ENCODE data around the gene AP4B1.

Gene AP4B1

GRCh38 chr1:113891631-113892220 lies 12.9 kb downstream of the AP4B1 start:
- DNase-seq: no peak

- no peak for DNase-seq
Observed at GRCh38 chr1:113890816-113891215, 13.8 kb downstream of the AP4B1 start.

GRCh38 chr1:113887402-113888175 lies 17.0 kb downstream of the AP4B1 start, which contains the start of gene BCL2L15:
TSS of gene BCL2L15 (minus strand) at chr1:113887581. CDS start at chr1:113887375, 206 bp downstream.
- DNase-seq: no peak

- DNase-seq: no peak
Observed at GRCh38 chr1:113886417-113887401, 17.9 kb downstream of the AP4B1 start.

- DNase-seq: no peak
Observed at GRCh38 chr1:113881661-113882060, 22.9 kb downstream of the AP4B1 start.

GRCh38 chr1:113879739-113880038 lies 24.9 kb downstream of the AP4B1 start:
- DNase-seq: no peak

- no peak for DNase-seq
Observed at GRCh38 chr1:113876176-113876575, 28.4 kb downstream of the AP4B1 start.

- DNase-seq: no peak
Observed at GRCh38 chr1:113875714-113876113, 28.9 kb downstream of the AP4B1 start.

GRCh38 chr1:113874012-113874879 lies 30.4 kb downstream of the AP4B1 start:
- no peak for DNase-seq

- DNase-seq: no peak
Observed at GRCh38 chr1:113872219-113872935, 32.2 kb downstream of the AP4B1 start.

- peak; percentile 75 for DNase-seq
Observed at GRCh38 chr1:113871597-113872113, 32.9 kb downstream of the AP4B1 start, which contains the start of gene PTPN22. TSS of gene PTPN22 (minus strand) at chr1:113871712.

GRCh38 chr1:113870778-113871177 lies 33.8 kb downstream of the AP4B1 start:
- no peak for DNase-seq

GRCh38 chr1:113868387-113869083 lies 36.1 kb downstream of the AP4B1 start:
- DNase-seq: no peak

GRCh38 chr1:113861641-113862040 lies 43.0 kb downstream of the AP4B1 start:
- DNase-seq: no peak

- no peak for DNase-seq
Observed at GRCh38 chr1:113860891-113861290, 43.7 kb downstream of the AP4B1 start.

GRCh38 chr1:113859478-113860175 lies 45.0 kb downstream of the AP4B1 start:
- no peak for DNase-seq

- DNase-seq: no peak
Observed at GRCh38 chr1:113858982-113859381, 45.6 kb downstream of the AP4B1 start.

- DNase-seq: no peak
Observed at GRCh38 chr1:113858418-113858817, 46.2 kb downstream of the AP4B1 start.

GRCh38 chr1:113857776-113858175 lies 46.8 kb downstream of the AP4B1 start:
- no peak for DNase-seq

- DNase-seq: no peak
Observed at GRCh38 chr1:113856401-113856790, 48.2 kb downstream of the AP4B1 start.

All from activated CD8-positive, alpha-beta memory T cell treated with anti-CD3 and anti-CD28 coated beads, Interleukin-2, amount 50 U/mL, for 4 hours (primary cell).